ENCODE measurements around the gene CLCNKA.
"Not testable (repeated sequence)": the region's sequence is repeated elsewhere in the genome, so short reads cannot be mapped to it uniquely, and the experiment has no call there.

CLCNKA gene

GRCh38 chr1:16017461-16018303 lies 4.2 kb upstream of the CLCNKA start, which contains the start of gene HSPB7:
HSPB7 (minus strand) TSS chr1:16018043; CDS start chr1:16017963, 80 bp downstream.
- no peak for DNase-seq (ENCODE audit: low spot score)

GRCh38 chr1:16018308-16018707 lies 3.5 kb upstream of the CLCNKA start:
- no peak for DNase-seq (ENCODE audit: low spot score)

- DNase-seq (ENCODE audit: low spot score) = no peak
Observed at GRCh38 chr1:16018749-16019643, 2.8 kb upstream of the CLCNKA start.

- no peak for DNase-seq (ENCODE audit: low spot score)
Observed at GRCh38 chr1:16019644-16020277, 2.1 kb upstream of the CLCNKA start.

- DNase-seq (ENCODE audit: low spot score) = no peak
Observed at GRCh38 chr1:16020325-16020724, 1.5 kb upstream of the CLCNKA start.

- DNase-seq (ENCODE audit: low spot score) = not testable (repeated sequence)
Observed at GRCh38 chr1:16020878-16021277, 958 bp upstream of the CLCNKA start.

GRCh38 chr1:16022393-16022792 lies 557 bp downstream of the CLCNKA start:
- DNase-seq (ENCODE audit: low spot score) = no peak

- no peak for DNase-seq (ENCODE audit: low spot score)
Observed at GRCh38 chr1:16023050-16023653, 1.3 kb downstream of the CLCNKA start.

GRCh38 chr1:16026302-16026701 lies 4.5 kb downstream of the CLCNKA start:
- not testable (repeated sequence) for DNase-seq (ENCODE audit: low spot score)

- DNase-seq (ENCODE audit: low spot score) = no peak
Observed at GRCh38 chr1:16026723-16027484, 5.1 kb downstream of the CLCNKA start.

- DNase-seq (ENCODE audit: low spot score) = no peak
Observed at GRCh38 chr1:16028237-16029002, 6.6 kb downstream of the CLCNKA start.

- DNase-seq (ENCODE audit: low spot score) = not testable (repeated sequence)
Observed at GRCh38 chr1:16029003-16029268, 7.1 kb downstream of the CLCNKA start.

GRCh38 chr1:16029288-16029687 lies 7.5 kb downstream of the CLCNKA start:
- no peak for DNase-seq (ENCODE audit: low spot score)

GRCh38 chr1:16031551-16031950 lies 9.7 kb downstream of the CLCNKA start:
- no peak for DNase-seq (ENCODE audit: low spot score)

- DNase-seq (ENCODE audit: low spot score) = peak; percentile 62
Observed at GRCh38 chr1:16032388-16033102, 10.7 kb downstream of the CLCNKA start.

- not testable (repeated sequence) for DNase-seq (ENCODE audit: low spot score)
Observed at GRCh38 chr1:16033103-16033632, 11.3 kb downstream of the CLCNKA start.

GRCh38 chr1:16036461-16036860 lies 14.6 kb downstream of the CLCNKA start:
- not testable (repeated sequence) for DNase-seq (ENCODE audit: low spot score)

- peak; percentile 18 for DNase-seq (ENCODE audit: low spot score)
Observed at GRCh38 chr1:16038620-16038912, 16.7 kb downstream of the CLCNKA start.

GRCh38 chr1:16039871-16040270 lies 18.0 kb downstream of the CLCNKA start:
- not testable (repeated sequence) for DNase-seq (ENCODE audit: low spot score)

GRCh38 chr1:16041200-16041599 lies 19.4 kb downstream of the CLCNKA start:
- DNase-seq (ENCODE audit: low spot score) = no peak

All from LoVo (cell line).